Endodermal cell (in vitro differentiated cells): Measurements from ENCODE around the gene SLAIN1. TPM values are rescaled to one million over a fixed set of nuclear protein-coding genes. Genes with fewer than 3 reads are reported as not detected.

Experiments
- DNase-seq: peaks from one replicate; pipeline ENCODE4 v3.0.0-alpha.2; 2017
- H3K27ac ChIP-seq: 2 replicates; pipeline ENCODE4 v1.5.1; 2013; ENCODE audit warnings: mild to moderate bottlenecking, low read depth, low read length, moderate library complexity
- H3K27me3 ChIP-seq: 2 replicates; pipeline ENCODE4 v1.6.1; 2013; ENCODE audit warnings: mild to moderate bottlenecking, low read length, moderate library complexity; ENCODE audit not compliant: insufficient read depth, control insufficient read depth, poor library complexity, severe bottlenecking
- H3K36me3 ChIP-seq: 2 replicates; pipeline ENCODE4 v1.7.0; 2013; ENCODE audit warnings: mild to moderate bottlenecking, low read length, moderate library complexity; ENCODE audit not compliant: control insufficient read depth, insufficient read depth
- H3K4me1 ChIP-seq: one replicate; pipeline ENCODE4 v1.7.0; 2013; ENCODE audit warnings: low read length; ENCODE audit not compliant: control insufficient read depth, insufficient read depth
- H3K4me3 ChIP-seq: 2 replicates; pipeline ENCODE4 v1.5.1; 2013; ENCODE audit warnings: mild to moderate bottlenecking, low read length, moderate library complexity
- H3K9ac ChIP-seq: 2 replicates; pipeline ENCODE4 v1.6.1; 2013; ENCODE audit warnings: mild to moderate bottlenecking, low read length, moderate library complexity; ENCODE audit not compliant: poor library complexity, severe bottlenecking; ENCODE audit errors: extremely low read depth
- H3K9me3 ChIP-seq: 2 replicates; pipeline ENCODE4 v1.6.1; 2013; ENCODE audit warnings: mild to moderate bottlenecking, low read length, moderate library complexity; ENCODE audit not compliant: control insufficient read depth
- H3K27ac Mint-ChIP-seq: 2 replicates; pipeline ENCODE4 v1.8.0; 2020; ENCODE audit warnings: mixed read lengths
- H3K27me3 Mint-ChIP-seq: 2 replicates; pipeline ENCODE4 v1.8.0; 2021; ENCODE audit warnings: mild to moderate bottlenecking, mixed read lengths; ENCODE audit not compliant: insufficient read depth
- H3K36me3 Mint-ChIP-seq: 2 replicates; pipeline ENCODE4 v1.8.0; 2020; ENCODE audit warnings: low read depth, mixed read lengths
- H3K4me1 Mint-ChIP-seq: 2 replicates; pipeline ENCODE4 v1.8.0; 2020; ENCODE audit warnings: mixed read lengths
- H3K4me3 Mint-ChIP-seq: 2 replicates; pipeline ENCODE4 v1.8.0; 2020; ENCODE audit warnings: mild to moderate bottlenecking, moderate library complexity, mixed read lengths
- H3K9me3 Mint-ChIP-seq: 2 replicates; pipeline ENCODE4 v1.8.0; 2020; ENCODE audit warnings: mild to moderate bottlenecking, mixed read lengths
- WGBS, 2 experiments: methylation state at CpG; one replicate each; pipeline versions ENCODE4 v1.1.5 to v1.1.7; 2013; ENCODE audit warnings: missing lambda C conversion rate in 2 of 2, mixed read lengths in 1 of 2; ENCODE audit not compliant: insufficient coverage in 1 of 2, insufficient read length in 1 of 2; 5-methylcytosine and 5-hydroxymethylcytosine counted together
- total RNA-seq, 2 donors: library from RNA; stranded (reverse); fragmentation: NEBNext Ultra II Directional in 1 of 2; extraction: Animal tissue kit (Norgen Biotek cat#: 25700) in 1 of 2; gene quantifications; 2 replicates in 1 of 2; 3 replicates in 1 of 2; pipeline ENCODE4 v1.2.1, GENCODE V29; 2021
- TF ChIP-seq, protein P1 (sequence below): fragments of 200-600 bp; sonication (generic); conservative IDR thresholded peaks from 2 replicates; pipeline ENCODE4 v1.5.0; 2021; ENCODE audit warnings: antibody characterized with exemption, mild to moderate bottlenecking

The SLAIN1 gene
- total RNA-seq, 2 donors from 2014 or later = 24.0 to 25.7 TPM

DNA sequence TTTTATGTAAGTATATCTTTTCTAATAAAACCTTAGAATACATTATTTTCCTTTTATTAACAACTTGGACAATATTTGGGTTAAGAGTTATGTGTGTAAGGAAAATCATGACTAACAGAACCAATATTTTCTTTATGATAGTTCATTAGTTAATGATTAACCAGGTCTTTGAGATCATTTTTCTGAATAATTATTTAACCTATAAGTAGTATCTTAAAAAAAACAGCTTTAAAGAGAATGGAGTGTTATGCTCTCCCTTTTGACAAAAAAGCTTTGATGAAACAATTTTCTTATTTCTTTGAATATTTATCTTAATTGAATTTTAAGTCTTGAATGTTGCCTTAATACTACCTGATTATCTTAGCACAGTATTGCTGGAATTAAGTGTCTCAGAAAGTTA lies 3.8 kb downstream of the SLAIN1 start:
- peaks cover 15% of the 10 kb centered on the region for H3K4me1 Mint-ChIP-seq
- no peaks in the 10 kb centered on the region for H3K9me3 Mint-ChIP-seq
- H3K36me3 Mint-ChIP-seq = peaks cover 2% of the 10 kb centered on the region
- H3K27ac ChIP-seq = no peak overlapping the region
- H3K9me3 ChIP-seq = peaks cover 4% of the 10 kb centered on the region
- TF ChIP-seq, protein P1, sequence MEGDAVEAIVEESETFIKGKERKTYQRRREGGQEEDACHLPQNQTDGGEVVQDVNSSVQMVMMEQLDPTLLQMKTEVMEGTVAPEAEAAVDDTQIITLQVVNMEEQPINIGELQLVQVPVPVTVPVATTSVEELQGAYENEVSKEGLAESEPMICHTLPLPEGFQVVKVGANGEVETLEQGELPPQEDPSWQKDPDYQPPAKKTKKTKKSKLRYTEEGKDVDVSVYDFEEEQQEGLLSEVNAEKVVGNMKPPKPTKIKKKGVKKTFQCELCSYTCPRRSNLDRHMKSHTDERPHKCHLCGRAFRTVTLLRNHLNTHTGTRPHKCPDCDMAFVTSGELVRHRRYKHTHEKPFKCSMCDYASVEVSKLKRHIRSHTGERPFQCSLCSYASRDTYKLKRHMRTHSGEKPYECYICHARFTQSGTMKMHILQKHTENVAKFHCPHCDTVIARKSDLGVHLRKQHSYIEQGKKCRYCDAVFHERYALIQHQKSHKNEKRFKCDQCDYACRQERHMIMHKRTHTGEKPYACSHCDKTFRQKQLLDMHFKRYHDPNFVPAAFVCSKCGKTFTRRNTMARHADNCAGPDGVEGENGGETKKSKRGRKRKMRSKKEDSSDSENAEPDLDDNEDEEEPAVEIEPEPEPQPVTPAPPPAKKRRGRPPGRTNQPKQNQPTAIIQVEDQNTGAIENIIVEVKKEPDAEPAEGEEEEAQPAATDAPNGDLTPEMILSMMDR = no peak
- H3K9ac ChIP-seq = no peak overlapping the region
- no peak overlapping the region for H3K27ac Mint-ChIP-seq
- H3K27me3 Mint-ChIP-seq = peaks cover 19% of the 10 kb centered on the region
- H3K4me3 ChIP-seq = no peak overlapping the region
- peaks cover 9% of the 10 kb centered on the region for H3K27me3 ChIP-seq
- no peak for DNase-seq
- peaks cover 5% of the 10 kb centered on the region for H3K4me1 ChIP-seq
- peaks cover 5% of the 10 kb centered on the region for H3K36me3 ChIP-seq
- no peak overlapping the region for H3K4me3 Mint-ChIP-seq

DNA sequence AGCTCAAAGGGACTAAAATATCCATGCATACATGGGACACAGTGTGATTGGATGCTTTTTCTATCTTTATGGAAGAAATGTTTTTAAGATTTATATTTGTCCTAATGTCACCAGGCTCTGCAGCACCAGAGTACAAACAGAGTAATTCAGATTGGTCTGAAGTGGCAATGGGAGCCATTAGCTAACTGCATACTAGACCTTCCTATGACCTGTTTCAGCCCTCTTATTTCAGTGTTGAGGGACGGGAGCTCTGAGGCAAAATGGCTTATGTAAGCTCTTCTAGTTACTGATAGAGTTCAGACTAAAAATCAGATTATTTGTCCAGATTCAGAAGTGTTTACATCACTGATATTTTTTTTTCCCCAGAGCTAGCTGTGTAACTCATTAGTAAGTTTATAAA lies 4.9 kb downstream of the SLAIN1 start:
- H3K4me1 Mint-ChIP-seq = peaks cover 24% of the 10 kb centered on the region
- 88% methylated on average over 1 of the region's 1 CpG; no CpG with 5 or more reads in 1 of the 2 experiments for WGBS, 2 experiments
- H3K27ac ChIP-seq = no peak overlapping the region
- H3K36me3 ChIP-seq = peaks cover 16% of the 10 kb centered on the region
- H3K9me3 Mint-ChIP-seq = peaks cover 1% of the 10 kb centered on the region
- peaks cover 5% of the 10 kb centered on the region for H3K4me1 ChIP-seq
- H3K4me3 ChIP-seq = no peak overlapping the region
- peaks cover 12% of the 10 kb centered on the region for H3K36me3 Mint-ChIP-seq
- TF ChIP-seq, protein P1 = no peak
- H3K27me3 ChIP-seq = no peaks in the 10 kb centered on the region
- H3K27ac Mint-ChIP-seq = no peak overlapping the region
- H3K9ac ChIP-seq = no peak overlapping the region
- no peak for DNase-seq
- peaks cover 14% of the 10 kb centered on the region for H3K9me3 ChIP-seq
- H3K27me3 Mint-ChIP-seq = peaks cover 9% of the 10 kb centered on the region
- no peak overlapping the region for H3K4me3 Mint-ChIP-seq

DNA sequence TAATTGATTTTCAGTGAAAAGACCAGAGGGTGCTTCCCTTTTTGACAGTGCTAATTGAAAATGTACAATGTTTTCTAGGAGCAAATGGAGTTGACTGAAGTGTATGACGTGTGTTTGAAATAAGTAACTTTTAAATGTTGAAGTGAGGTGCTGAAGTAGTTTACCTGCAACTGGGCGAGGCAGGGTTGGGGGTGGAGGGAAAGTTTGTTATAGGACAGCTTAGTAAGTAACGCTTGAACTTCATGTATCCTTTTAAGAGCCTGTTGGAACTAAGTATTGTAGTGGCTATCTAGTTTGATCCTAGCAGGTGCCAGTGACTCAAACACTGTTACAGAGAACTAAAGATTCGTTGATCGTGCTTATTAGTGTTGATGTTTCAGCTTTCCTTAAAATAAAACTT lies 5.9 kb downstream of the SLAIN1 start:
- no peak overlapping the region for H3K27ac Mint-ChIP-seq
- peaks cover 24% of the 10 kb centered on the region for H3K4me1 Mint-ChIP-seq
- no peak overlapping the region for H3K4me3 Mint-ChIP-seq
- Histone ChIP-seq H3K9me3 (peaks cover 25% of the 10 kb centered on the region), H3K27me3 (no peaks in the 10 kb centered on the region), H3K4me1 (peaks cover 5% of the 10 kb centered on the region), H3K36me3 (peaks cover 26% of the 10 kb centered on the region), H3K4me3 (no peak overlapping the region), H3K9ac (no peak overlapping the region), H3K27ac (no peak overlapping the region)
- no peak for DNase-seq
- 89 to 94% methylated on average over 3 to 5 of the region's 5 CpGs for WGBS, 2 experiments
- TF ChIP-seq, protein P1 = no peak
- peaks cover 12% of the 10 kb centered on the region for H3K9me3 Mint-ChIP-seq
- peaks cover 9% of the 10 kb centered on the region for H3K27me3 Mint-ChIP-seq
- H3K36me3 Mint-ChIP-seq = peaks cover 22% of the 10 kb centered on the region
